OCI-LY3 (cell line): ENCODE results near the gene LRRC4C.

Source experiments
- H2AFZ ChIP-seq: fragments of 200-600, 300-600 bp; shearing (Covaris generic); 2 replicates; pipeline ENCODE4 v1.6.0; 2014; ENCODE audit warnings: antibody characterized with exemption, low read depth, low read length
- H3K27ac ChIP-seq: fragments of 200-600, 300-600 bp; sonication (generic); 2 replicates; pipeline ENCODE4 v1.5.1; 2014; ENCODE audit warnings: mild to moderate bottlenecking, low read length, moderate library complexity, mixed read lengths
- H3K27me3 ChIP-seq: fragments of 200-600, 300-600 bp; sonication (generic); 2 replicates; pipeline ENCODE4 v1.6.1; 2014; ENCODE audit warnings: low read depth, low read length, mixed read lengths
- H3K36me3 ChIP-seq: fragments of 200-600, 300-600 bp; sonication (generic); replicated peaks from 2 replicates; pipeline ENCODE3; 2014; ENCODE audit warnings: low read depth, low read length, mixed read lengths
- H3K4me1 ChIP-seq: fragments of 300-600, 200-600 bp; sonication (generic); 2 replicates; pipeline ENCODE4 v1.6.1; 2014; ENCODE audit warnings: low read length, mixed read lengths
- H3K4me2 ChIP-seq: fragments of 200-600, 300-600 bp; sonication (generic); 2 replicates; pipeline ENCODE4 v1.6.1; 2014; ENCODE audit warnings: low read length, mixed read lengths
- H3K4me3 ChIP-seq: fragments of 300-600, 200-600 bp; sonication (generic); 2 replicates; pipeline ENCODE4 v1.5.1; 2014; ENCODE audit warnings: antibody characterized with exemption, mild to moderate bottlenecking, low read length, moderate library complexity
- H3K79me2 ChIP-seq: fragments of 300-600, 200-600 bp; shearing (Covaris generic); 2 replicates; pipeline ENCODE4 v1.6.1; 2014; ENCODE audit warnings: mild to moderate bottlenecking, low read length, mixed read lengths
- H3K9ac ChIP-seq: fragments of 300-600, 200-600 bp; shearing (Covaris generic); 2 replicates; pipeline ENCODE4 v1.6.0; 2014; ENCODE audit warnings: mild to moderate bottlenecking, low read length, moderate library complexity
- H3K9me3 ChIP-seq: fragments of 200-600, 300-600 bp; shearing (Covaris generic); 2 replicates; pipeline ENCODE4 v1.6.1; 2014; ENCODE audit warnings: low read length, mixed read lengths; ENCODE audit not compliant: insufficient read depth
- H4K20me1 ChIP-seq: fragments of 200-600, 300-600 bp; sonication (generic); 2 replicates; pipeline ENCODE4 v1.6.1; 2016; ENCODE audit warnings: low read length, mixed read lengths; ENCODE audit not compliant: insufficient read depth
- EZH2phosphoT487 ChIP-seq: fragments of 200-600 bp; shearing (Covaris generic); IDR thresholded peaks from 2 replicates; pipeline ENCODE4 v1.6.1; 2018; ENCODE audit warnings: antibody characterized with exemption, mixed run types, low read depth
- TF ChIP-seq, protein P1 (sequence below): fragments of 200-600, 300-600 bp; sonication (generic); IDR thresholded peaks from 2 replicates; pipeline ENCODE4 v1.5.1; 2014; ENCODE audit warnings: antibody characterized with exemption, low read length, low read depth

Gene LRRC4C

DNA sequence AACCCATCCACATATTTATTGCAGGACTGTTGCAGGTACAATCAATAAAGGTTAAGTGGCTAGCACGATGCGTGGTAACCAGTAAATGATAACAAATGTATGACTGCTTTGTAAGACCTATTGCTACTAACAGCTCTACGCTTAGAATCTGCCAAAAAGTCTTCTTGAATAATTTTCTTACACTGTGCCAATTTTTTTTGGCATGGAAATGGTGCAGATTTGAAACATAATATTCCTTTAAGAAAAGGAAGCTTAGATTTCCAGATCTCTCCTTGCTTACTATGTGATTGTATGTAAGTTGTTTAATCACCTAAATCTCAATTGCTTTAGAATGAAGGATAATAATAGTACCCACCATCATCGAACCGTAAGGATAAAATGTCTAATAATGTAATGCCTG lies 192.0 kb downstream of the LRRC4C start:
- Histone ChIP-seq H3K4me2 (no peak overlapping the region), H3K9ac (no peak overlapping the region), H4K20me1 (no peaks in the 10 kb centered on the region), H3K9me3 (no peaks in the 10 kb centered on the region), H3K4me3 (no peak overlapping the region), H3K79me2 (no peaks in the 10 kb centered on the region), H3K36me3 (no peaks in the 10 kb centered on the region), H3K4me1 (no peaks in the 10 kb centered on the region), H3K27ac (no peak overlapping the region), H3K27me3 (no peaks in the 10 kb centered on the region), H2AFZ (no peak overlapping the region)
- TF ChIP-seq EZH2phosphoT487, result no peak
- TF ChIP-seq, protein P1, sequence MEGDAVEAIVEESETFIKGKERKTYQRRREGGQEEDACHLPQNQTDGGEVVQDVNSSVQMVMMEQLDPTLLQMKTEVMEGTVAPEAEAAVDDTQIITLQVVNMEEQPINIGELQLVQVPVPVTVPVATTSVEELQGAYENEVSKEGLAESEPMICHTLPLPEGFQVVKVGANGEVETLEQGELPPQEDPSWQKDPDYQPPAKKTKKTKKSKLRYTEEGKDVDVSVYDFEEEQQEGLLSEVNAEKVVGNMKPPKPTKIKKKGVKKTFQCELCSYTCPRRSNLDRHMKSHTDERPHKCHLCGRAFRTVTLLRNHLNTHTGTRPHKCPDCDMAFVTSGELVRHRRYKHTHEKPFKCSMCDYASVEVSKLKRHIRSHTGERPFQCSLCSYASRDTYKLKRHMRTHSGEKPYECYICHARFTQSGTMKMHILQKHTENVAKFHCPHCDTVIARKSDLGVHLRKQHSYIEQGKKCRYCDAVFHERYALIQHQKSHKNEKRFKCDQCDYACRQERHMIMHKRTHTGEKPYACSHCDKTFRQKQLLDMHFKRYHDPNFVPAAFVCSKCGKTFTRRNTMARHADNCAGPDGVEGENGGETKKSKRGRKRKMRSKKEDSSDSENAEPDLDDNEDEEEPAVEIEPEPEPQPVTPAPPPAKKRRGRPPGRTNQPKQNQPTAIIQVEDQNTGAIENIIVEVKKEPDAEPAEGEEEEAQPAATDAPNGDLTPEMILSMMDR, result no peak

DNA sequence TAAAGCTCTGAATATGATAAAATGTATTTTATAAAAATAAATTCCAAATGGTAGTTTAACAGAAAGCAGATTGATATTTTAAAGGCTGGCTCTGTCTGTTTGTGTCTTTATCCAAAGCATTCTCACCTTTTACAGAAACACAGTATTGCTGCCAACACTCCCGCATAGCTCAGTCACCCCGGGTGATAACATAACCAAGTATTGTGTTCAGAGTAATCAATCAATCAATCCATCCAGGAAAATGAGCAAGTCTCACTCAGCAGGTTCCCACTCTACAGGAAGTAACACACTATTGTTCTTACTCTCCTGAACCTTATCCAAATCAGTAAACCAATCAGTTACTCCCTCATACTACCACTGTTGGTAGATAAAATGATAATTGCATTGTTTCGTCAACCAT lies 203.4 kb downstream of the LRRC4C start:
- H3K79me2 ChIP-seq, result no peaks in the 10 kb centered on the region
- TF ChIP-seq, protein P1, result no peak
- no peak for TF ChIP-seq EZH2phosphoT487
- no peak overlapping the region for H3K27ac ChIP-seq
- no peak overlapping the region for H3K4me3 ChIP-seq
- H3K4me2 ChIP-seq, result no peak overlapping the region
- no peaks in the 10 kb centered on the region for H4K20me1 ChIP-seq
- no peaks in the 10 kb centered on the region for H3K27me3 ChIP-seq
- no peak overlapping the region for H3K9ac ChIP-seq
- H3K36me3 ChIP-seq, result no peaks in the 10 kb centered on the region
- H2AFZ ChIP-seq, result no peak overlapping the region
- H3K9me3 ChIP-seq, result no peaks in the 10 kb centered on the region
- H3K4me1 ChIP-seq, result no peaks in the 10 kb centered on the region

DNA sequence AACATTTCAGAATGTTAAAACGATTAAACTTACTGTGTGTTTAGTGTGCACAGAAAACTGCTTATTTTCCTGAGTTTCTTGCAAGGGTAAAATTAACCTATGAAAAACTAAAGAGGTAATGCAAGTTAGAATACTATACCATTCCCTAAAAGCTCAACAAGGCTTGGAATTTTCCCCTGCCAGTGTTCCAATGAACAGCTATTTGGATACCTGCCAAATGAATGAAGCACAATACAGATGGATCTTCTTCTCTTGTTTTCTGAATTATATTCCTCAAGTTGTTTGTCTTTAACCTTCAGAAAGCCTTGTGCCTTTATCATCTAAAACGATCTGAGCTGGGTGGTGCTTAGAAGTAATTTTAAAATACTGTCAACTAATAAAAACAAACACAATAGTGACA lies 204.5 kb downstream of the LRRC4C start:
- Histone ChIP-seq H3K4me1 (no peaks in the 10 kb centered on the region), H3K4me3 (no peak overlapping the region), H3K9me3 (no peaks in the 10 kb centered on the region), H3K36me3 (no peaks in the 10 kb centered on the region), H4K20me1 (no peaks in the 10 kb centered on the region), H3K79me2 (no peaks in the 10 kb centered on the region), H3K4me2 (no peak overlapping the region), H3K27ac (no peak overlapping the region), H3K27me3 (no peaks in the 10 kb centered on the region), H3K9ac (no peak overlapping the region), H2AFZ (no peak overlapping the region)
- TF ChIP-seq, protein P1, result no peak
- no peak for TF ChIP-seq EZH2phosphoT487

DNA sequence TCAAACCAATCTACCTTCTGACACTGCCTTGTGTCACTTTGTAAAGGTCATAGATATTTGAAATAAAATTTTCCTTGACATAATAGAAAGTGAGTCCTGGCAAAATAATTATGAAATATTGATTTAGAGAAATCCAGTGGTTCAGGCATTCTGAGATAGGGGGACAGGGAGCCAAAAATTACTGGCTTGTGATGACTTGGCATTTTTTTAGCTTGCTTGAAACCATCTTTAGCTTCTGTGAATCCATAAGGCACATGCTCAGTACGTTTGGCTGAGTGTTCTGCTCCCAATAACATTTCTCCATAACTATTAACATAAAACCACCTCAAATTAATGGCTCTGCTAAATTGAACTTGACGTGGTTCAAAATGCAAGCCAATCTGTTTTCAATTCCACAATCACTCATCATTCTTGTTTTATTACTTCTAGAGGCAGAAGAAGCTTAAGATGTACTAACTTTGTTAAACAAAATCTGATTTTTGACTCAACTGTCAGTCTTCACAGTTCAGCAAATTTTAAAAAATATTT lies 209.0 kb downstream of the LRRC4C start:
- no peak for TF ChIP-seq EZH2phosphoT487
- TF ChIP-seq, protein P1, result no peak
- Histone ChIP-seq H3K9me3 (no peaks in the 10 kb centered on the region), H3K27me3 (no peaks in the 10 kb centered on the region), H3K27ac (no peak overlapping the region), H3K4me2 (no peak overlapping the region), H2AFZ (no peak overlapping the region), H3K4me3 (no peak overlapping the region), H4K20me1 (no peaks in the 10 kb centered on the region), H3K79me2 (no peaks in the 10 kb centered on the region), H3K36me3 (no peaks in the 10 kb centered on the region), H3K9ac (no peak overlapping the region), H3K4me1 (no peaks in the 10 kb centered on the region)
